ENCODE data around the gene SSBP2.
"Not testable (repeated sequence)": the region's sequence is repeated elsewhere in the genome, so short reads cannot be mapped to it uniquely, and the experiment has no call there.

Gene SSBP2

GRCh38 chr5:81420039-81420667, 330.7 kb downstream of the SSBP2 start:
- Mint-ChIP-seq H3K9me3 (no peaks in the 10 kb centered on the region), H3K36me3 (no peaks in the 10 kb centered on the region), H3K27ac (peak overlapping the region; percentile 7), H3K4me1 (peaks cover 16% of the 10 kb centered on the region), H3K4me3 (no peak overlapping the region)
- DNase-seq (ENCODE audit: low spot score in 2 of 2) (no peak), ATAC-seq (peak; percentile 100)

GRCh38 chr5:81418606-81419005, 332.3 kb downstream of the SSBP2 start:
- Mint-ChIP-seq H3K36me3 (no peaks in the 10 kb centered on the region), H3K4me1 (peaks cover 16% of the 10 kb centered on the region), H3K4me3 (no peak overlapping the region), H3K27ac (no peak overlapping the region), H3K9me3 (no peaks in the 10 kb centered on the region)
- DNase-seq (ENCODE audit: low spot score in 2 of 2) (no peak), ATAC-seq (no peak)

GRCh38 chr5:81417052-81417451, 333.8 kb downstream of the SSBP2 start:
- Mint-ChIP-seq H3K27ac (no peak overlapping the region), H3K36me3 (no peaks in the 10 kb centered on the region), H3K4me1 (peaks cover 16% of the 10 kb centered on the region), H3K4me3 (no peak overlapping the region), H3K9me3 (no peaks in the 10 kb centered on the region)
- DNase-seq (ENCODE audit: low spot score in 2 of 2) (no peak), ATAC-seq (no peak)

GRCh38 chr5:81409896-81410295, 341.0 kb downstream of the SSBP2 start:
- Mint-ChIP-seq H3K36me3 (no peaks in the 10 kb centered on the region), H3K9me3 (no peaks in the 10 kb centered on the region), H3K27ac (no peak overlapping the region), H3K4me1 (no peaks in the 10 kb centered on the region), H3K4me3 (no peak overlapping the region)
- DNase-seq (ENCODE audit: low spot score in 2 of 2) = no peak
- peak; percentile 34 for ATAC-seq

- H3K4me3 Mint-ChIP-seq = no peak overlapping the region
- no peaks in the 10 kb centered on the region for H3K4me1 Mint-ChIP-seq
- no peaks in the 10 kb centered on the region for H3K36me3 Mint-ChIP-seq
- DNase-seq (ENCODE audit: low spot score in 2 of 2) (no peak), ATAC-seq (no peak)
- no peaks in the 10 kb centered on the region for H3K9me3 Mint-ChIP-seq
- no peak overlapping the region for H3K27ac Mint-ChIP-seq
Observed at GRCh38 chr5:81409361-81409760, 341.5 kb downstream of the SSBP2 start.

- Mint-ChIP-seq H3K4me3 (no peak overlapping the region), H3K9me3 (no peaks in the 10 kb centered on the region), H3K27ac (no peak overlapping the region), H3K36me3 (no peaks in the 10 kb centered on the region), H3K4me1 (no peaks in the 10 kb centered on the region)
- DNase-seq (ENCODE audit: low spot score in 2 of 2) (no peak), ATAC-seq (no peak)
Observed at GRCh38 chr5:81408496-81408895, 342.4 kb downstream of the SSBP2 start.

GRCh38 chr5:81407811-81408210, 343.1 kb downstream of the SSBP2 start:
- not testable (repeated sequence) for H3K4me1 Mint-ChIP-seq

GRCh38 chr5:81405126-81405891, 345.6 kb downstream of the SSBP2 start:
- DNase-seq (ENCODE audit: low spot score in 2 of 2) = no peak
- H3K4me3 Mint-ChIP-seq = no peak overlapping the region
- no peak overlapping the region for H3K27ac Mint-ChIP-seq
- no peaks in the 10 kb centered on the region for H3K4me1 Mint-ChIP-seq
- no peaks in the 10 kb centered on the region for H3K36me3 Mint-ChIP-seq
- no peaks in the 10 kb centered on the region for H3K9me3 Mint-ChIP-seq
- no peak for ATAC-seq

More at GRCh38 chr5:81407811-81408210, 343.1 kb downstream of the SSBP2 start:
- ATAC-seq; H3K36me3 Mint-ChIP-seq; H3K4me3 Mint-ChIP-seq; H3K27ac Mint-ChIP-seq; H3K9me3 Mint-ChIP-seq; DNase-seq (ENCODE audit: low spot score in 2 of 2): not testable (repeated sequence)

GRCh38 chr5:81402192-81402930, 348.5 kb downstream of the SSBP2 start:
- no peak overlapping the region for H3K27ac Mint-ChIP-seq
- DNase-seq (ENCODE audit: low spot score in 2 of 2) (no peak), ATAC-seq (no peak)
- H3K4me3 Mint-ChIP-seq = no peak overlapping the region
- H3K36me3 Mint-ChIP-seq = no peaks in the 10 kb centered on the region
- H3K9me3 Mint-ChIP-seq = no peaks in the 10 kb centered on the region
- H3K4me1 Mint-ChIP-seq = no peaks in the 10 kb centered on the region

GRCh38 chr5:81401266-81401665, 349.6 kb downstream of the SSBP2 start:
- no peak overlapping the region for H3K27ac Mint-ChIP-seq

GRCh38 chr5:81400375-81400774, 350.5 kb downstream of the SSBP2 start:
- Mint-ChIP-seq H3K4me1 (no peaks in the 10 kb centered on the region), H3K4me3 (no peak overlapping the region), H3K9me3 (no peaks in the 10 kb centered on the region), H3K27ac (no peak overlapping the region), H3K36me3 (no peaks in the 10 kb centered on the region)
- ATAC-seq = no peak
- no peak for DNase-seq (ENCODE audit: low spot score in 2 of 2)

More at GRCh38 chr5:81401266-81401665, 349.6 kb downstream of the SSBP2 start:
- ATAC-seq = peak; percentile 16
- no peaks in the 10 kb centered on the region for H3K4me1 Mint-ChIP-seq
- no peak overlapping the region for H3K4me3 Mint-ChIP-seq
- no peaks in the 10 kb centered on the region for H3K36me3 Mint-ChIP-seq
- no peaks in the 10 kb centered on the region for H3K9me3 Mint-ChIP-seq
- no peak for DNase-seq (ENCODE audit: low spot score in 2 of 2)

- Mint-ChIP-seq H3K27ac (no peak overlapping the region), H3K4me3 (no peak overlapping the region), H3K36me3 (no peaks in the 10 kb centered on the region), H3K4me1 (no peaks in the 10 kb centered on the region), H3K9me3 (peaks cover 3% of the 10 kb centered on the region)
- no peak for ATAC-seq
- no peak for DNase-seq (ENCODE audit: low spot score in 2 of 2)
Observed at GRCh38 chr5:81398741-81399140, 352.2 kb downstream of the SSBP2 start.

- Mint-ChIP-seq H3K4me3 (no peak overlapping the region), H3K9me3 (peaks cover 3% of the 10 kb centered on the region), H3K27ac (no peak overlapping the region), H3K4me1 (no peaks in the 10 kb centered on the region), H3K36me3 (no peaks in the 10 kb centered on the region)
- no peak for ATAC-seq
- no peak for DNase-seq (ENCODE audit: low spot score in 2 of 2)
Observed at GRCh38 chr5:81397176-81397575, 353.7 kb downstream of the SSBP2 start.

GRCh38 chr5:81395262-81395661, 355.6 kb downstream of the SSBP2 start:
- no peak for DNase-seq (ENCODE audit: low spot score in 2 of 2)
- H3K9me3 Mint-ChIP-seq = peaks cover 3% of the 10 kb centered on the region
- no peak overlapping the region for H3K27ac Mint-ChIP-seq
- no peak overlapping the region for H3K4me3 Mint-ChIP-seq
- no peaks in the 10 kb centered on the region for H3K4me1 Mint-ChIP-seq
- ATAC-seq = no peak
- H3K36me3 Mint-ChIP-seq = no peaks in the 10 kb centered on the region

GRCh38 chr5:81393783-81394718, 356.8 kb downstream of the SSBP2 start, which contains the start of gene ACOT12:
ACOT12 (minus strand) TSS chr5:81394134; CDS start chr5:81394114, 20 bp downstream.
- peak; percentile 28 for ATAC-seq
- H3K4me1 Mint-ChIP-seq = no peaks in the 10 kb centered on the region

More at GRCh38 chr5:81393783-81394718, 356.8 kb downstream of the SSBP2 start, which contains the start of gene ACOT12:
- H3K9me3 Mint-ChIP-seq = peaks cover 3% of the 10 kb centered on the region
- H3K36me3 Mint-ChIP-seq = no peaks in the 10 kb centered on the region
- DNase-seq (ENCODE audit: low spot score in 2 of 2) = no peak
- H3K27ac Mint-ChIP-seq = no peak within 1 kb of the TSS
- peak within 1 kb of the TSS; percentile 37 for H3K4me3 Mint-ChIP-seq

Measured in stimulated activated effector memory CD8-positive, alpha-beta T cell treated with anti-CD3 and anti-CD28 coated beads, Interleukin-12 subunit alpha, Interleukin-12 subunit beta, amount 100 ng/mL, for 72 hours (primary cell).